ENCODE measurements around the gene CNTNAP2. TPM values are rescaled to one million over a fixed set of nuclear protein-coding genes. Genes with fewer than 3 reads are reported as not detected.

Gene CNTNAP2
- total and polyA plus RNA-seq, 4 donors = 0.14 to 2.3 (median 1.1) TPM

GRCh38 chr7:146208492-146208891 is 91.9 kb downstream of the CNTNAP2 start:
- H3K27me3 ChIP-seq (ENCODE audit: control insufficient read depth in 4 of 4, insufficient read depth in 4 of 4, low read length in 3 of 4) = no peaks in the 10 kb centered on the region
- WGBS = 65% methylated on average over 1 of the region's 1 CpG
- no peak overlapping the region for H3K9ac ChIP-seq (ENCODE audit: low read depth in 1 of 2, low read length in 2 of 2)
- no peaks in the 10 kb centered on the region for H3K9me3 ChIP-seq (ENCODE audit: control insufficient read depth in 4 of 4, low read length in 3 of 4)
- no peak for DNase-seq (ENCODE audit: low spot score)
- H3K4me3 ChIP-seq (ENCODE audit: low read depth in 1 of 3, low read length in 3 of 3) = no peak overlapping the region
- H3K27ac ChIP-seq (ENCODE audit: low read depth in 1 of 2, low read length in 2 of 2) = no peak overlapping the region
- no peaks in the 10 kb centered on the region for H3K36me3 ChIP-seq (ENCODE audit: control insufficient read depth in 4 of 4, insufficient read depth in 3 of 4, low read depth in 1 of 4, low read length in 3 of 4)
- TF ChIP-seq SP1 (IDR thresholded peaks at IDR 0.05) = no peak
- TF ChIP-seq HNF4A (conservative IDR thresholded peaks at IDR 0.05) = no peak
- TF ChIP-seq FOXA1 (IDR thresholded peaks at IDR 0.05) = no peak
- TF ChIP-seq RXRA (IDR thresholded peaks at IDR 0.05) = no peak
- no peak for TF ChIP-seq REST (IDR thresholded peaks at IDR 0.05)
- TF ChIP-seq EGR1 (IDR thresholded peaks at IDR 0.05; ENCODE audit: low read depth in 2 of 2) = no peak
- no peak for TF ChIP-seq FOXA2 (IDR thresholded peaks at IDR 0.05)
- TF ChIP-seq GABPA (IDR thresholded peaks at IDR 0.05 in 1 of 2, conservative IDR thresholded peaks at IDR 0.05 in 1 of 2) = no peak
- no peak for TF ChIP-seq YY1 (IDR thresholded peaks at IDR 0.05)
- no peak for TF ChIP-seq JUND (IDR thresholded peaks at IDR 0.05)
- H3K4me1 ChIP-seq (ENCODE audit: control insufficient read depth in 4 of 4, insufficient read depth in 4 of 4, low read length in 3 of 4) = no peaks in the 10 kb centered on the region

- no peak for DNase-seq (ENCODE audit: low spot score)
- no peak overlapping the region for H3K4me3 ChIP-seq (ENCODE audit: low read depth in 1 of 3, low read length in 3 of 3)
- no peak overlapping the region for H3K27ac ChIP-seq (ENCODE audit: low read depth in 1 of 2, low read length in 2 of 2)
- no peaks in the 10 kb centered on the region for H3K4me1 ChIP-seq (ENCODE audit: control insufficient read depth in 4 of 4, insufficient read depth in 4 of 4, low read length in 3 of 4)
- no peaks in the 10 kb centered on the region for H3K36me3 ChIP-seq (ENCODE audit: control insufficient read depth in 4 of 4, insufficient read depth in 3 of 4, low read depth in 1 of 4, low read length in 3 of 4)
- WGBS = 60% methylated on average over 4 of the region's 4 CpGs
- no peaks in the 10 kb centered on the region for H3K27me3 ChIP-seq (ENCODE audit: control insufficient read depth in 4 of 4, insufficient read depth in 4 of 4, low read length in 3 of 4)
- no peaks in the 10 kb centered on the region for H3K9me3 ChIP-seq (ENCODE audit: control insufficient read depth in 4 of 4, low read length in 3 of 4)
- no peak for TF ChIP-seq RAD21 (IDR thresholded peaks at IDR 0.05)
- no peak for TF ChIP-seq HNF4A (conservative IDR thresholded peaks at IDR 0.05)
- TF ChIP-seq ZBTB33 (IDR thresholded peaks at IDR 0.05) = no peak
- TF ChIP-seq GABPA (IDR thresholded peaks at IDR 0.05 in 1 of 2, conservative IDR thresholded peaks at IDR 0.05 in 1 of 2) = no peak
- TF ChIP-seq MAX (IDR thresholded peaks at IDR 0.05) = no peak
- no peak for TF ChIP-seq REST (IDR thresholded peaks at IDR 0.05)
- TF ChIP-seq TAF1 (conservative IDR thresholded peaks at IDR 0.05) = no peak
- no peak for TF ChIP-seq FOXA1 (IDR thresholded peaks at IDR 0.05)
- no peak for TF ChIP-seq NR2F2 (IDR thresholded peaks at IDR 0.05)
- TF ChIP-seq RXRA (IDR thresholded peaks at IDR 0.05) = no peak
- TF ChIP-seq FOXA2 (IDR thresholded peaks at IDR 0.05) = no peak
- TF ChIP-seq JUND (IDR thresholded peaks at IDR 0.05) = no peak
- no peak for TF ChIP-seq YY1 (IDR thresholded peaks at IDR 0.05)
- TF ChIP-seq ATF3 (IDR thresholded peaks at IDR 0.05) = no peak
- no peak overlapping the region for H3K9ac ChIP-seq (ENCODE audit: low read depth in 1 of 2, low read length in 2 of 2)
These were observed 98.2 kb downstream of the CNTNAP2 start for GRCh38 chr7:146214842-146215241.
